GM21381 (cell line): ENCODE data around the gene SMIM29.
A peak's percentile ranks its signal among the peaks of the same experiment; 100 is the strongest.

Experiments
- ATAC-seq: cut with Tn5 transposase; IDR thresholded peaks from one replicate; pipeline ENCODE4 v1.9.1; 2021; ENCODE audit warnings: mild to moderate bottlenecking, moderate library complexity; ENCODE audit not compliant: unreplicated experiment

Gene SMIM29

GRCh38 chr6:34248727-34249468 lies at the start of gene SMIM29:
Gene SMIM29 (minus strand): TSS chr6:34249006. CDS start chr6:34247791, 1,215 bp downstream.
- ATAC-seq = peak; percentile 87

GRCh38 chr6:34295721-34296120 lies 46.9 kb upstream of the SMIM29 start:
- peak; percentile 85 for ATAC-seq

- no peak for ATAC-seq
Measured at GRCh38 chr6:34292954-34293353, 44.1 kb upstream of the SMIM29 start.

- no peak for ATAC-seq
Measured at GRCh38 chr6:34289137-34289536, 40.3 kb upstream of the SMIM29 start.

GRCh38 chr6:34288581-34288980 lies 39.8 kb upstream of the SMIM29 start:
- ATAC-seq = no peak

GRCh38 chr6:34285448-34286164 lies 36.8 kb upstream of the SMIM29 start:
- ATAC-seq = no peak

- ATAC-seq = no peak
Measured at GRCh38 chr6:34284563-34285447, 36.0 kb upstream of the SMIM29 start.

GRCh38 chr6:34281702-34282334 lies 33.0 kb upstream of the SMIM29 start:
- ATAC-seq = no peak

GRCh38 chr6:34280216-34280615 lies 31.4 kb upstream of the SMIM29 start:
- ATAC-seq = no peak

GRCh38 chr6:34278833-34279232 lies 30.0 kb upstream of the SMIM29 start:
- no peak for ATAC-seq

GRCh38 chr6:34277763-34278112 lies 28.9 kb upstream of the SMIM29 start:
- ATAC-seq = no peak

- no peak for ATAC-seq
Measured at GRCh38 chr6:34276881-34277762, 28.3 kb upstream of the SMIM29 start.

GRCh38 chr6:34276191-34276590 lies 27.4 kb upstream of the SMIM29 start:
- ATAC-seq = no peak

GRCh38 chr6:34275128-34275804 lies 26.5 kb upstream of the SMIM29 start:
- ATAC-seq = no peak

- ATAC-seq = no peak
Measured at GRCh38 chr6:34274129-34274528, 25.3 kb upstream of the SMIM29 start.

- ATAC-seq = no peak
Measured at GRCh38 chr6:34273242-34273805, 24.5 kb upstream of the SMIM29 start.

GRCh38 chr6:34272013-34272926 lies 23.5 kb upstream of the SMIM29 start:
- ATAC-seq = no peak
